Suppressor macrophage (primary cell): Measurements from ENCODE around the gene CCDC88C.
"Not testable (repeated sequence)": the region's sequence is repeated elsewhere in the genome, so short reads cannot be mapped to it uniquely, and the experiment has no call there.

ENCODE experiments used
- DNase-seq, 4 experiments: peaks; one replicate each; pipeline ENCODE4 v3.0.0-alpha.2; 2020 to 2022
- total RNA-seq, 17 experiments: gene quantifications; one replicate each; lab custom pipeline; 2026; ENCODE audit warnings: mixed read lengths in 6 of 17, inconsistent platforms in 3 of 17; lab: John Stamatoyannopoulos, UW

CCDC88C gene
- total RNA-seq, result 1.2 to 48.3 (median 16.8) reads per million in 17 experiments

- peak; percentile 81 to 94 (median 88) for DNase-seq
Observed at GRCh38 chr14:91417120-91417982, at the start of gene CCDC88C. TSS of gene CCDC88C (minus strand) at chr14:91417820. CDS start at chr14:91417690, 130 bp downstream.

GRCh38 chr14:91466192-91466591, 48.6 kb upstream of the CCDC88C start:
- no peak for DNase-seq

- no peak for DNase-seq
Observed at GRCh38 chr14:91464615-91465205, 47.1 kb upstream of the CCDC88C start.

GRCh38 chr14:91458612-91459011, 41.0 kb upstream of the CCDC88C start:
- DNase-seq, result no peak

- DNase-seq, result no peak
Observed at GRCh38 chr14:91456283-91456682, 38.7 kb upstream of the CCDC88C start.

GRCh38 chr14:91454580-91454979, 37.0 kb upstream of the CCDC88C start:
- no peak for DNase-seq

- DNase-seq, result no peak
Observed at GRCh38 chr14:91454155-91454554, 36.5 kb upstream of the CCDC88C start.

GRCh38 chr14:91453744-91454143, 36.1 kb upstream of the CCDC88C start:
- DNase-seq, result no peak

GRCh38 chr14:91444335-91445020, 26.9 kb upstream of the CCDC88C start:
- DNase-seq, result no peak

- no peak for DNase-seq
Observed at GRCh38 chr14:91439345-91439744, 21.7 kb upstream of the CCDC88C start.

- DNase-seq, result no peak
Observed at GRCh38 chr14:91438845-91439244, 21.2 kb upstream of the CCDC88C start.

GRCh38 chr14:91436266-91436665, 18.6 kb upstream of the CCDC88C start:
- not testable (repeated sequence) for DNase-seq

GRCh38 chr14:91429385-91429784, 11.8 kb upstream of the CCDC88C start:
- no peak for DNase-seq

GRCh38 chr14:91428931-91429330, 11.3 kb upstream of the CCDC88C start:
- not testable (repeated sequence) for DNase-seq

GRCh38 chr14:91425531-91425944, 7.9 kb upstream of the CCDC88C start:
- peak; percentile 46 to 68 (median 62) for DNase-seq

- DNase-seq, result no peak
Observed at GRCh38 chr14:91424813-91425530, 7.4 kb upstream of the CCDC88C start.

- no peak for DNase-seq
Observed at GRCh38 chr14:91420686-91421085, 3.1 kb upstream of the CCDC88C start.

GRCh38 chr14:91419451-91419850, 1.8 kb upstream of the CCDC88C start:
- no peak for DNase-seq

GRCh38 chr14:91419044-91419397, 1.4 kb upstream of the CCDC88C start:
- peak in 2 of 4 experiments; percentile 11 to 18 for DNase-seq

GRCh38 chr14:91418387-91419043, 895 bp upstream of the CCDC88C start:
- peak; percentile 71 to 85 (median 82) for DNase-seq

- peak; percentile 71 to 88 (median 80) for DNase-seq
Observed at GRCh38 chr14:91417983-91418386, 365 bp upstream of the CCDC88C start.

- peak; percentile 37 to 62 (median 54) for DNase-seq
Observed at GRCh38 chr14:91416744-91417119, 888 bp downstream of the CCDC88C start.
